Body of pancreas (tissue), 4 donors: ENCODE measurements around the gene ANKMY1. TPM values are rescaled to one million over a fixed set of nuclear protein-coding genes. Genes with fewer than 3 reads are reported as not detected.

Source experiments
- ATAC-seq: fragments of 150-250 bp; one replicate; pipeline ENCODE4 v1.9.1; 2016
- DNase-seq, 4 donors: peaks; one replicate each; pipeline ENCODE4 v3.0.0-alpha.2; 2019
- H3K27ac ChIP-seq, 4 donors: fragments of 200-600 bp; sonication (generic); 1 replicate in 3 of 4; 2 replicates in 1 of 4; pipeline versions ENCODE4 v1.5.1 to v1.6.1; 2016 to 2019; ENCODE audit warnings: mild to moderate bottlenecking in 1 of 4, mixed read lengths in 1 of 4, moderate library complexity in 1 of 4
- H3K27me3 ChIP-seq, 2 donors: fragments of 200-600 bp; sonication (generic); one replicate each; pipeline ENCODE4 v1.6.0; 2016; ENCODE audit warnings: mild to moderate bottlenecking in 1 of 2
- H3K36me3 ChIP-seq, 2 donors: fragments of 200-600 bp; sonication (generic); replicated peaks in 1 of 2; 2 replicates each; pipeline ENCODE4 v1.5.1; 2016; ENCODE audit warnings: low read depth in 2 of 2; ENCODE audit not compliant: insufficient read depth in 1 of 2
- H3K4me1 ChIP-seq: fragments of 200-600 bp; sonication (generic); one replicate; pipeline ENCODE4 v1.6.0; 2016
- H3K4me3 ChIP-seq, 2 donors: fragments of 200-600 bp; sonication (generic); 1 replicate in 1 of 2; 2 replicates in 1 of 2; pipeline ENCODE4 v1.5.1; 2016 to 2019
- H3K9me3 ChIP-seq, 3 donors: fragments of 200-600 bp; sonication (generic); 1 replicate in 2 of 3; 2 replicates in 1 of 3; pipeline ENCODE4 v1.5.1; 2016
- CTCF ChIP-seq, 7 experiments: fragments of 450-650 bp in 4 of 7; fragments of 200-600 bp in 3 of 7; sonication (generic) in 3 of 7; IDR thresholded peaks; one replicate each; pipeline ENCODE4 v1.5.1; 2016 to 2019; ENCODE audit warnings: antibody characterized with exemption in 7 of 7
- POLR2A ChIP-seq, 3 donors: fragments of 450-650 bp; IDR thresholded peaks; one replicate each; pipeline ENCODE4 v1.6.1; 2016; ENCODE audit warnings: antibody characterized with exemption in 3 of 3, mild to moderate bottlenecking in 2 of 3
- WGBS, 2 donors: methylation state at CpG; one replicate each; pipeline ENCODE4 v1.1.5; 2017; 5-methylcytosine and 5-hydroxymethylcytosine counted together
- intact Hi-C: fragments of 100-400 bp; cut with DNase I; formaldehyde crosslinking; loops from one replicate; pipeline ENCODE4 v1.15.1; 2023
- total RNA-seq, 2 donors: library from RNA; depleted of rRNA; stranded (reverse); fragments of >200 nt; gene quantifications; one replicate each; pipeline ENCODE4 v1.1.0, GENCODE V29; 2016

Gene ANKMY1
- total RNA-seq, 2 donors from 2014 or later, result 17.9 to 26.0 TPM

GRCh38 chr2:240581811-240582210 is 24.0 kb upstream of the ANKMY1 start:
- no peaks in the 10 kb centered on the region for H3K27me3 ChIP-seq
- TF ChIP-seq POLR2A (IDR thresholded peaks at IDR 0.05) (no peak), CTCF (IDR thresholded peaks at IDR 0.05) (no peak)
- H3K9me3 ChIP-seq, result no peaks in the 10 kb centered on the region
- H3K27ac ChIP-seq, result no peak overlapping the region
- ATAC-seq, result no peak
- H3K4me1 ChIP-seq, result peaks cover 43% of the 10 kb centered on the region
- DNase-seq, result no peak
- 93% methylated on average over 5 of the region's 5 CpGs for WGBS, 2 donors
- intact Hi-C loops, result no loop called here
- H3K36me3 ChIP-seq, result peaks cover 1 to 8% of the 10 kb centered on the region in 2 donors
- H3K4me3 ChIP-seq, result no peak overlapping the region

- no peak overlapping the region for H3K4me3 ChIP-seq
- peak; percentile 83 to 86 (median 85) for DNase-seq
- no peaks in the 10 kb centered on the region for H3K27me3 ChIP-seq
- H3K4me1 ChIP-seq, result peaks cover 37% of the 10 kb centered on the region
- TF ChIP-seq CTCF (IDR thresholded peaks at IDR 0.05) (peak; percentile 21 to 62 (median 54)), POLR2A (IDR thresholded peaks at IDR 0.05) (peak in 1 of 3 donors; percentile 27)
- H3K9me3 ChIP-seq, result no peaks in the 10 kb centered on the region
- peak; percentile 79 for ATAC-seq
- 35 to 36% methylated on average over 25 to 27 of the region's 27 CpGs for WGBS, 2 donors
- H3K36me3 ChIP-seq, result peaks cover 7 to 20% of the 10 kb centered on the region in 2 donors
- peak overlapping the region; percentile 45 to 83 (median 72) for H3K27ac ChIP-seq
- intact Hi-C loops, result no loop called here
These were observed 22.2 kb upstream of the ANKMY1 start for GRCh38 chr2:240579771-240580614.

GRCh38 chr2:240579071-240579762 is 21.4 kb upstream of the ANKMY1 start:
- H3K36me3 ChIP-seq, result peaks cover 8 to 20% of the 10 kb centered on the region in 2 donors
- no peak for DNase-seq
- no peaks in the 10 kb centered on the region for H3K27me3 ChIP-seq
- WGBS, 2 donors, result 90 to 92% methylated on average over 7 to 12 of the region's 12 CpGs
- no peak overlapping the region for H3K4me3 ChIP-seq
- no peak for ATAC-seq
- no peaks in the 10 kb centered on the region for H3K9me3 ChIP-seq
- intact Hi-C loops, result no loop called here
- peak overlapping the region; percentile 45 to 83 (median 72) for H3K27ac ChIP-seq
- no peak for TF ChIP-seq CTCF (IDR thresholded peaks at IDR 0.05)
- no peak for TF ChIP-seq POLR2A (IDR thresholded peaks at IDR 0.05)
- peaks cover 30% of the 10 kb centered on the region for H3K4me1 ChIP-seq

- Histone ChIP-seq H3K36me3 (peaks cover 8 to 20% of the 10 kb centered on the region in 2 donors), H3K4me1 (peaks cover 24% of the 10 kb centered on the region), H3K27ac (peak overlapping the region in 1 of 4 donors; percentile 73), H3K9me3 (no peaks in the 10 kb centered on the region), H3K4me3 (no peak overlapping the region), H3K27me3 (no peaks in the 10 kb centered on the region)
- 92 to 95% methylated on average over 4 to 8 of the region's 8 CpGs for WGBS, 2 donors
- intact Hi-C loops, result no loop called here
- TF ChIP-seq POLR2A (IDR thresholded peaks at IDR 0.05), result no peak
- TF ChIP-seq CTCF (IDR thresholded peaks at IDR 0.05), result no peak
- DNase-seq (no peak), ATAC-seq (no peak)
These were observed 20.7 kb upstream of the ANKMY1 start for GRCh38 chr2:240578488-240578887.
